Tibial nerve (tissue), 4 donors: Measurements from ENCODE around the gene CD34. TPM values are rescaled to one million over a fixed set of nuclear protein-coding genes. Genes with fewer than 3 reads are reported as not detected.
A peak's percentile ranks its signal among the peaks of the same experiment; 100 is the strongest.

Experiments
- DNase-seq, 2 donors: peaks; one replicate each; pipeline ENCODE4 v3.0.0-alpha.2; 2019; ENCODE audit warnings: low spot score in 2 of 2
- H3K27ac ChIP-seq, 4 donors: fragments of 200-600 bp; sonication (generic) in 3 of 4; one replicate each; pipeline ENCODE4 v1.5.1; 2017 to 2019; ENCODE audit warnings: mild to moderate bottlenecking in 1 of 4
- H3K27me3 ChIP-seq, 2 donors: fragments of 200-600 bp; sonication (generic) in 1 of 2; one replicate each; pipeline versions ENCODE4 v1.5.1 to v1.6.0; 2017 to 2019
- H3K36me3 ChIP-seq, 3 donors: fragments of 200-600 bp; sonication (generic); one replicate each; pipeline ENCODE4 v1.5.1; 2018 to 2019
- H3K4me1 ChIP-seq, 4 donors: fragments of 200-600 bp; sonication (generic) in 3 of 4; one replicate each; pipeline ENCODE4 v1.5.1; 2017 to 2019
- H3K4me3 ChIP-seq, 4 donors: fragments of 200-600 bp; sonication (generic) in 3 of 4; one replicate each; pipeline ENCODE4 v1.5.1; 2017 to 2019; ENCODE audit warnings: mild to moderate bottlenecking in 1 of 4, moderate library complexity in 1 of 4
- H3K9me3 ChIP-seq, 4 donors: fragments of 200-600 bp; sonication (generic) in 3 of 4; one replicate each; pipeline ENCODE4 v1.5.1; 2017 to 2019
- EP300 ChIP-seq, 2 donors: sonication (generic); formaldehyde crosslinking; IDR thresholded peaks; one replicate each; pipeline ENCODE4 v1.6.1; 2017; ENCODE audit warnings: antibody characterized with exemption in 2 of 2, mild to moderate bottlenecking in 1 of 2
- POLR2A ChIP-seq, 2 donors: fragments of 450-650 bp; IDR thresholded peaks; one replicate each; pipeline ENCODE4 v1.6.1; 2017; ENCODE audit warnings: antibody characterized with exemption in 2 of 2, mild to moderate bottlenecking in 2 of 2, moderate library complexity in 2 of 2
- WGBS, 2 donors: methylation state at CpG; one replicate each; pipeline ENCODE4 v1.1.5; 2018; 5-methylcytosine and 5-hydroxymethylcytosine counted together
- total RNA-seq, 4 donors: library from RNA; depleted of rRNA; stranded (reverse); fragments of >200 nt; gene quantifications; one replicate each; pipeline ENCODE4 v1.1.0, GENCODE V29; 2016
- TF ChIP-seq, protein P1 (sequence below), 5 experiments: fragments of 200-600 bp in 3 of 5; fragments of 450-650 bp in 2 of 5; sonication (generic) in 3 of 5; IDR thresholded peaks; one replicate each; pipeline ENCODE4 v1.5.1; 2016 to 2019; ENCODE audit warnings: antibody characterized with exemption in 5 of 5, mild to moderate bottlenecking in 3 of 5, moderate library complexity in 2 of 5

CD34 gene
- total RNA-seq, 4 donors from 2014 or later, result 38.5 to 73.7 (median 55.3) TPM

GRCh38 chr1:207850621-207851407 is 60.1 kb downstream of the CD34 start:
- DNase-seq, result no peak
- 74 to 85% methylated on average over 7 of the region's 7 CpGs for WGBS, 2 donors
- Histone ChIP-seq H3K4me3 (no peak overlapping the region), H3K9me3 (no peaks in the 10 kb centered on the region), H3K27ac (peak overlapping the region in 2 of 4 donors; percentile 47 to 54), H3K4me1 (peaks cover 0 to 79% (median 27%) of the 10 kb centered on the region in 4 donors), H3K27me3 (no peaks in the 10 kb centered on the region), H3K36me3 (peaks cover 0 to 4% (median 0%) of the 10 kb centered on the region in 3 donors)
- TF ChIP-seq, protein P1, sequence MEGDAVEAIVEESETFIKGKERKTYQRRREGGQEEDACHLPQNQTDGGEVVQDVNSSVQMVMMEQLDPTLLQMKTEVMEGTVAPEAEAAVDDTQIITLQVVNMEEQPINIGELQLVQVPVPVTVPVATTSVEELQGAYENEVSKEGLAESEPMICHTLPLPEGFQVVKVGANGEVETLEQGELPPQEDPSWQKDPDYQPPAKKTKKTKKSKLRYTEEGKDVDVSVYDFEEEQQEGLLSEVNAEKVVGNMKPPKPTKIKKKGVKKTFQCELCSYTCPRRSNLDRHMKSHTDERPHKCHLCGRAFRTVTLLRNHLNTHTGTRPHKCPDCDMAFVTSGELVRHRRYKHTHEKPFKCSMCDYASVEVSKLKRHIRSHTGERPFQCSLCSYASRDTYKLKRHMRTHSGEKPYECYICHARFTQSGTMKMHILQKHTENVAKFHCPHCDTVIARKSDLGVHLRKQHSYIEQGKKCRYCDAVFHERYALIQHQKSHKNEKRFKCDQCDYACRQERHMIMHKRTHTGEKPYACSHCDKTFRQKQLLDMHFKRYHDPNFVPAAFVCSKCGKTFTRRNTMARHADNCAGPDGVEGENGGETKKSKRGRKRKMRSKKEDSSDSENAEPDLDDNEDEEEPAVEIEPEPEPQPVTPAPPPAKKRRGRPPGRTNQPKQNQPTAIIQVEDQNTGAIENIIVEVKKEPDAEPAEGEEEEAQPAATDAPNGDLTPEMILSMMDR (IDR thresholded peaks at IDR 0.05), result no peak
- TF ChIP-seq POLR2A (IDR thresholded peaks at IDR 0.05) (no peak), EP300 (IDR thresholded peaks at IDR 0.05) (no peak)

- 78 to 84% methylated on average over 8 of the region's 8 CpGs for WGBS, 2 donors
- peaks cover 0 to 4% (median 0%) of the 10 kb centered on the region in 3 donors for H3K36me3 ChIP-seq
- TF ChIP-seq, protein P1 (IDR thresholded peaks at IDR 0.05), result no peak
- TF ChIP-seq EP300 (IDR thresholded peaks at IDR 0.05), result no peak
- no peak for TF ChIP-seq POLR2A (IDR thresholded peaks at IDR 0.05)
- no peaks in the 10 kb centered on the region for H3K27me3 ChIP-seq
- H3K9me3 ChIP-seq, result no peaks in the 10 kb centered on the region
- peak overlapping the region in 2 of 4 donors; percentile 47 to 68 for H3K27ac ChIP-seq
- DNase-seq, result no peak
- no peak overlapping the region for H3K4me3 ChIP-seq
- H3K4me1 ChIP-seq, result peaks cover 0 to 87% (median 32%) of the 10 kb centered on the region in 4 donors
These were observed 61.3 kb downstream of the CD34 start for GRCh38 chr1:207849646-207850045.

- no peak overlapping the region for H3K4me3 ChIP-seq
- peak overlapping the region in 3 of 4 donors; percentile 10 to 68 (median 47) for H3K27ac ChIP-seq
- peaks cover 0 to 4% (median 0%) of the 10 kb centered on the region in 3 donors for H3K36me3 ChIP-seq
- H3K4me1 ChIP-seq, result peaks cover 0 to 88% (median 31%) of the 10 kb centered on the region in 4 donors
- no peaks in the 10 kb centered on the region for H3K9me3 ChIP-seq
- 66 to 67% methylated on average over 3 of the region's 3 CpGs for WGBS, 2 donors
- TF ChIP-seq, protein P1 (IDR thresholded peaks at IDR 0.05), result no peak
- H3K27me3 ChIP-seq, result no peaks in the 10 kb centered on the region
- DNase-seq, result no peak
These were observed 61.9 kb downstream of the CD34 start for GRCh38 chr1:207849016-207849415.

DNA sequence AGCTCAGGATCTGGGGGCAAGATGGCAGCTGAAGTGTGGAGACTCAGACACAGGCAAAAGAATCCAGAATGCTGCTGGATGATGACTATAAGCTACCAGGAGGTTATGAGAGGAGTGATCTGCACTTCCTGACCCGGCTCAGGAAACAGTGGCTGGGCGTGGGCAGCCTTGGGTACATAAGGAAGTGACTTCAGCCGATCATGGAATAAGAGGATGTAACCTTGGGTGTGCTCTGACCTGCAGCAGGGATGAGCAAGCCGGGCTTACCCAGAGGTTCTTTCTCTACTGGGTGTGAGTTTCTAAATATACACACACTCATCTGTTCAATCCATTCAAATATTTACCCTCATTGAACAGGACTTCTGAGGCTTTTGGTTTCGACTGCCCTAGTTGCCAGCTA is 62.7 kb downstream of the CD34 start:
- 55 to 64% methylated on average over 5 of the region's 5 CpGs for WGBS, 2 donors
- no peak overlapping the region for H3K4me3 ChIP-seq
- TF ChIP-seq, protein P1 (IDR thresholded peaks at IDR 0.05), result no peak
- TF ChIP-seq POLR2A (IDR thresholded peaks at IDR 0.05) (no peak), EP300 (IDR thresholded peaks at IDR 0.05) (peak in 1 of 2 donors; percentile 66)
- peak overlapping the region in 3 of 4 donors; percentile 41 to 68 (median 65) for H3K27ac ChIP-seq
- peaks cover 0 to 4% (median 0%) of the 10 kb centered on the region in 3 donors for H3K36me3 ChIP-seq
- DNase-seq, result peak in 1 of 2 donors; percentile 60
- H3K4me1 ChIP-seq, result peaks cover 0 to 86% (median 24%) of the 10 kb centered on the region in 4 donors
- H3K27me3 ChIP-seq, result no peaks in the 10 kb centered on the region
- no peaks in the 10 kb centered on the region for H3K9me3 ChIP-seq

- Histone ChIP-seq H3K4me1 (peaks cover 0 to 86% (median 18%) of the 10 kb centered on the region in 4 donors), H3K27me3 (no peaks in the 10 kb centered on the region), H3K9me3 (no peaks in the 10 kb centered on the region), H3K36me3 (peaks cover 0 to 4% (median 0%) of the 10 kb centered on the region in 3 donors), H3K4me3 (no peak overlapping the region), H3K27ac (peak overlapping the region in 1 of 4 donors; percentile 68)
- DNase-seq, result no peak
- no peak for TF ChIP-seq POLR2A (IDR thresholded peaks at IDR 0.05)
- TF ChIP-seq EP300 (IDR thresholded peaks at IDR 0.05), result no peak
- TF ChIP-seq, protein P1 (IDR thresholded peaks at IDR 0.05), result no peak
- WGBS, 2 donors, result 83 to 96% methylated on average over 5 of the region's 5 CpGs
These were observed 63.8 kb downstream of the CD34 start for GRCh38 chr1:207847116-207847515.
